Measurements from ENCODE around the gene DEAF1.

Gene DEAF1

DNA sequence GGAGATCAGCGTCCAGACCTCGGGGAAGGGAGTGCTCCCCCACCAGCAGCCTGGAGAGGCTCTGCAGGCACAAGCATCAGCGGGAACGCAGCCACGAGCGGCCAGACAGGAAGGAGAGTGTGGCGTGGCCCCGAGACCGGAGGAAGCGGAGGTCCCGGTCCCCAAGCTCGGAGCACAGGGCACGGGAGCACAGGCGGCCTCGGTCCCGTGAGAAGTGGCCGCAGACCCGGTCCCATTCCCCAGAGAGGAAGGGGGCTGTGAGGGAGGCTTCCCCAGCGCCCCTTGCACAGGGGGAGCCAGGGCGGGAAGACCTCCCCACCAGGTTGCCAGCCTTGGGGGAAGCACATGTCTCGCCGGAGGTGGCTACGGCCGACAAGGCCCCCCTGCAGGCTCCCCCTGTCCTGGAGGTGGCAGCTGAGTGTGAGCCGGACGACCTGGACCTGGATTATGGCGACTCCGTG, 86.2 kb downstream of the DEAF1 start:
- no peak for DNase-seq

DNA sequence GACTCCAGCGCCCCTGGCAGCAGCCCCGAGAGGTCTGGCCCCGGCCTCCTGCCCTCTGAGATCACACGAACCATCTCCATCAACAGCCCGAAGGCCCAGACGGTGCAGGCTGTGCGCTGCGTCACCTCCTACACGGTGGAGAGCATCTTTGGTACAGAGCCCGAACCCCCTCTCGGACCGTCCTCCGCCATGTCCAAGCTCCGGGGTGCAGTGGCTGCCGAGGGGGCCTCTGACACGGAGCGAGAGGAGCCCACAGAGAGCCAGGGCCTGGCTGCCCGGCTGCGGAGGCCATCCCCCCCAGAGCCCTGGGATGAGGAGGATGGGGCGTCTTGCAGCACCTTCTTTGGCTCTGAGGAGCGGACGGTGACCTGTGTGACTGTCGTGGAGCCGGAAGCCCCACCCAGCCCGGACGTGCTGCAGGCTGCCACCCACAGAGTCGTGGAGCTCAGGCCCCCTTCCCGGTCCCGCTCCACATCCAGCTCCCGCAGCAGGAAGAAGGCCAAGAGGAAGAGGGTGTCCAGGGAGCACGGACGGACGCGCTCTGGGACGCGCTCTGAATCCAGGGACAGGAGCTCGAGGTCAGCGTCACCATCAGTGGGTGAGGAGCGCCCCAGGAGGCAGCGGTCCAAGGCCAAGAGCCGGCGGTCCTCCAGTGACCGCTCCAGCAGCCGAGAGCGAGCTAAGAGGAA, 86.9 kb downstream of the DEAF1 start:
- DNase-seq, result no peak

DNA sequence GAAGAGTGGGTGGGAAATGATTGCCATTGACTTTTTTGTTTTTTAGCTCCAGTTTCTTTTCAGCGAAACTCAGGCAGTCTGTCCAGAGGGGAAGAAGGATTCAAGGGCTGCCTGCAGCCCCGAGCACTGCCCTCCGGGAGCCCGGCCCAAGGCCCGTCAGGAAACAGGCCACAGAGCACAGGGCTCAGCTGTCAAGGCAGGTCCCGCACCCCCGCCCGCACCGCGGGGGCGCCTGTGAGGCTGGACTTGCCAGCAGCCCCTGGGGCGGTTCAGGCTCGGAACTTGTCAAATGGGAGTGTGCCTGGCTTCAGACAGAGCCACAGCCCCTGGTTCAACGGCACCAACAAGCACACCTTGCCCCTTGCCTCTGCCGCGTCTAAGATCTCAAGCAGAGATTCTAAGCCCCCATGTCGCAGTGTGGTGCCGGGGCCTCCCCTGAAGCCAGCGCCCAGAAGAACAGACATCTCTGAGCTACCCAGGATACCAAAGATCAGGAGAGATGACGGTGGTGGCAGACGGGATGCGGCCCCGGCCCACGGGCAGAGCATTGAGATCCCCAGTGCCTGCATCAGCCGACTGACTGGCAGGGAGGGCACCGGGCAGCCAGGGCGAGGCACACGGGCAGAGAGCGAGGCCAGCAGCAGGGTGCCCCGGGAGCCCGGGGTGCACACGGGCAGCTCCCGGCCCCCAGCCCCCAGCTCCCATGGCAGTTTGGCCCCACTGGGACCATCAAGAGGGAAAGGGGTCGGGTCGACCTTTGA, 87.8 kb downstream of the DEAF1 start:
- DNase-seq, result no peak

DNA sequence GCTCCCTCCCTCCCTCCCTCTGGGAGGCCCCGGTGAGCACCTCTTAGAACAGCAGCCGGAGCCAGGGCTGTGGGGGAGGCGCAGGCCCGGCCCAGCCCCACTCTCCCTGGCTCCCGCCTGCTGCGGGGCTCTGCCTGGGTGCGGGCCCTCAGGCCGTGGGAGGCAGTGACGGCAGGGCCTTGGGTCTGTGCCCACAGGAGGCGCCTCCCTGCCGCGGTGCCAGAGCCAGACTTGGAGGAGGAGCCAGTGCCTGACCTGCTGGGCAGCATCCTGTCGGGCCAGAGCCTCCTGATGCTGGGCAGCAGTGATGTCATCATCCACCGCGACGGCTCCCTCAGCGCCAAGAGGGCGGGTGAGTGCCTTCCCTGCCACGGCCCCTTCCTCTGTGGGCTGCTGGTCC, 88.8 kb downstream of the DEAF1 start:
- DNase-seq, result no peak

DNA sequence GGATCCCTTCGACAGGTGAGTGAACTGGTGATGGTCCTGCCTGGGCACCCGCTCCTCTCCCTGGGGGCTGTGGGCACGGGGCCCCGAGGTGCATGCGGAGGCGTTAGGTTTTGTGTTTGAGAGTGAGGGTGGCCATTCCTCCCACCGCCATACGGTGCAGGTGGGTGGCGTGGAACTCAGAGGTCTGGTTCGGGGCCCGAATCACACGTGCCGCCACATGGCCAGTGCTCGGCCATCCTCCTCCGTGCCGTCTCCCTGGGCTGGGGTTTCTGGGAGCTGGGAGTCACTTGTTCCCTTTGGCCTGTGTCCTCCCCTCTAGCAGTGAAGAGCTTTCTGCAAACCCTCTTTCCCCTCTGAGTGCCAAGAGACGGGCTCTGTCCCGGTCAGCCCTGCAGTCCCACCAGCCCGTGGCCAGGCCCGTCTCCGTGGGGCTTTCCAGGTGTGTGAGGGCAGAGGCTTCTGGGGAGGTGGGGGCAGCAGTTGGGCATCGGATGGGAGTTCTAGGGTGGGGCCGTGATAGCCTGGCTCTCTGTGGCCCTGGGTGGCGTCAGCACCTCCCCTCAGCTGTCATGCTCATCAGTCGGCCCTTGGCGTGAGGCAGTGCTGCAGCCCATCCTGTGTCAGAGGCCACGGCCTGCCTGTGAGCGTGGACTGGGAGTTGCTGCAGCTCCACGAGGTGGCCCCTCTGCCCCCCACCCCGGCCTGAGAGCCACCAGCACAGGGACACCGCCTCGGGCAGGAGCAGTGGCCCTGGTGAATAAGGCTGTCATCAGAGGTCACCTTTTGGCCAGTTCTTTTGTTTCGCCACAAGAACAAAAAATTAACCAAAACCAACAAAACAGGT, 89.5 kb downstream of the DEAF1 start:
- no peak for DNase-seq

DNA sequence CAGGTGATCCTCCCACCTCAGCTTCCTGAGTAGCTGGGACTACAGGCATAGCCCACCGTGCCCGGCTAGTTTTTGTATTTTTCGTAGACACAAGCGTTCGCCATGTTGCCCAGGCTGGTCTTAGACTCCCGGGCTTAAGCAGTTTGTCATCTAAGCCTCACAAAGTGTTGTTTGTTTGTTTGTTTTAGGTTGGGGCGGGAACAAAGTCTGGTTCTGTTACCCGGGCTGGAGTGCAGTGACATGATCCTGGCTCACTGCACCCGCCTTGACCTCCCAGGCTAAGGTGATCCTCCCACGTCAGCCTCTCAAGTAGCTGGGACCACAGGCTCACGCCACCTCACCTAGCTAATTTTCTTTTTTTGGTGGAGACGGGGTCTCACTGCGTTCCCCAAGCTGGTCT, 91.9 kb downstream of the DEAF1 start:
- DNase-seq, result no peak

DNA sequence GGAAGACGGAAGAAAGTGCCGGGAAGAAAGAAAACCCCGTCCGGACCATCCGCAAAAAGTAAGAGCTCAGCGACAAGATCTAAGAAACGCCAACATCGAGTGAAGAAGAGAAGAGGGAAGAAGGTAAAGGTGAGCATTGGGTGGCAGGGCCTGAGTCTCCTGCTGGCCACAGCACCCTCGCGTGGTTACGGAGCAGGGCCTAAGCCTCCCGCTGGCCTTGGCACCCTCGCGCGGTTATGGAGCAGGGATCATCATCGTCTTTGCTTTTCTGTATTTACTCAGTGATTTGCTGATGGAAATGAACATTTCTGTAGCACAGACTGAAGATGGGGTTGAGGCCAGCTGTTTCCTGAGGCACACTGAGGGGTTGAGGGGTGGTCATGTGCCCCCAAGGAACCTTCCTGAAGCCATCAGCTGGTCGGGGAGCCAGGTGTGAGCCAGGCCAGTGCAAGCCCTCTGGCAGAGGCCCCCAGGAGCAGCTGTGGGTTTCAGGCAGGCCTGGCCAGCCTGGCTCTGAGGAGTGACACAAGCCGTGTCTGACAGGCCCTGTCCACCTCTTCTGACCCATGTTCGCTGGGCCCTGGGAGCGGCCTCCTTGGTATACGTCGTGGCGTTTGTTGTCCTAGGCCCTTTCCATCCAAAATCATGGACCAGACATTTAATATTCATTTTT, 93.3 kb downstream of the DEAF1 start:
- DNase-seq, result no peak

DNA sequence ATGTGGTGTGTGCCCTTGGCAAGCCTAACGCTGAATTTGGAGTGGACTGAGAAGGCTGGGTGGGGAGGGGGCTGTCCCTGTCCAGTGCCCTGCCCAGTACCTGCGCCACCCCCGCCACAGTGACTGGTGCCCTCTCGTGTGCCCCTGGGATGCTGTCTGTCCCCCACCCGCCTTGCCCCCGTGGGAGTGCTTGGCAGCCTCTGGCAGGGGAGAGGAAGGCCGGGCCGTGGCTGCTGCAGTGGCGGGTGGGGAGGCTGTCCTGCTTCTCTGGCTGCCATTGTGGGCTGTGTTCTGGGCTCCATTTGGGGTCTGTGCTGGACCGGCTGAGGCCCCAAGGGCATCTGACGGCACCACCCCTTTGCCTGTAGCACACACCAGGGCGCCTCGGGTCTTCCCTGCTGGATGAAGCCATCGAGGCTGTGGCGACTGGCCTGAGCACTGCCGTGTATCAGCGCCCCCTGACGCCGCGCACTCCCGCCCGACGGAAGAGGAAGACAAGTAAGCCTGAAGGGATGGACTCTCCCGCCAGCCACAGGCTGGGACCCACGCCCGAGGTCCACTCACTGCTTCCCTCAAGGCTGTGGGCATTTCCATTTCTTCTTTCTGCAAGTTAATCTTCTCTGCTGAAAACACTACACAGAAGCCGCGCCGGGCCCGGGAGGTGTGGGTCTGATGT, 96.9 kb downstream of the DEAF1 start:
- DNase-seq, result no peak

DNA sequence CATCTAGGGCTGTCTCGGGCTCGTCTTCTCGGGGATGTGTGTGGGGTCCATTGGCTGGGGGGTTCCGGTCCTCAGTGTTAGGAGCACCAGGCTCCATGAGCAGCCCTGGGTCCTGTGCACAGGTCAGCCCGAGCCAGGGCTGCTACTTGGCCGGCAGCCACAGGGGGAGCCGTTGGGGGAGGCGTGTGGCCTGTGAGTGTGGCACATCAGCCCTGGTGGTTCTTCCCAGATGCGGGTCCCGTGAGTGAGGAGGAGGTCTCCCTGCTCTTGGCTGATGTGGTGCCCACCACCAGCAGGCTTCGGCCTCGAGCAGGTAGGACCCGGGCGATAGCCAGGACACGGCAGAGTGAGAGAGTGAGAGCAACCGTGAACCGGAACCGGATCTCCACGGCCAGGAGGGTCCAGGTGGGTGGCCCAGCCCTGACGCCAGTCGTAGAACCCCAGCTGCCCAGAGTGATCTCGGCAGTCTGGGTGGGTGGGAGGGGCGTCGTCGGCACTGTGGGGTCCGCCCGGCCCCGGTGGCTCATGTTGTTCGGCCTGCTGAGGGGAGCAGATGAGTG, 97.8 kb downstream of the DEAF1 start:
- no peak for DNase-seq

DNA sequence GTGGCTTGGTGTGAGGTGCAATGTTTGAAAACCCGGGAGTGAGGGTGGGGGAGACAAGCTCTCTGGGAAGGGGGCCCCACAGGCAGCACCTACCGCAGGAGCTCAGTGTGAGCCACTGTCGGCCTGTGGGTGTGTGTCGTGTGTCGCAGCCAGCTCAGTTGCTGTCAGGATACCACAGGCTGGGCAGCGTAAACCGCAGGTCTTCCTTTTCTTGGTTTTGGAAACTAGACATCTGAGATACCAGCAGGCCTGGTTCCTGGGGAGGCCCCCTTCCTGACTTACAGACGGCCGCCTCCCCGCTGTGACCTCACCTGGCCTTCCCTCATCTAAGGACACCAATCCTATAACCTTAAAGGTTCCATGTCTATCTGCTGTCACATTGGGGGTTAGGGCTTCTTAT, 98.6 kb downstream of the DEAF1 start:
- DNase-seq, result no peak

DNA sequence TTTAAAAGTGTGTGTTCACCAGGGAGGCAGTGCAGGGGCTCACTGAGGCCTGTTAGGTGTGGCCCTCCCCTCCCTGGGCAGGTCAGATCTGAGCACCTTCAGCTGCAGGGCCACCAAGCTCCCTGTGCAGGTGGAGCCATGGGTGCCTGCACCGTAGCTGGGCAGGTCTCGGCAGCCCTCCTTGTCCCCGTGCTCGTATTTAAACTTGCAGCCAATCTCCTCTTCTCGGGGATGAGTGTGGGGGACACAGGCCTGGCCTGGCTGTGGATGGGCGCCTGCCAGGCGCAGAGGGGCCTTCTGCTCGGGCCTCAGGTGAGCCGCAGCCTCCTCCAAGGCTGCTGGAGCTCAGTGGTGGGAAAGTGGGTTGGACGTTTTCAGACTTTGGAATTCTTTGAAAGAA, 99.6 kb downstream of the DEAF1 start:
- no peak for DNase-seq
